SK-N-MC (cell line): ENCODE measurements around the gene COMMD3.

Experiments
- DNase-seq: peaks from one replicate; pipeline ENCODE4 v3.0.0-alpha.2; 2011; ENCODE audit warnings: low read depth, low spot score
- H3K27ac ChIP-seq: fragments of 200-600 bp; sonication (generic); 2 replicates; pipeline ENCODE4 v1.5.1; 2016; ENCODE audit warnings: mixed run types
- H3K36me3 ChIP-seq: fragments of 200-600 bp; sonication (generic); 2 replicates; pipeline ENCODE4 v1.6.1; 2017; ENCODE audit warnings: antibody characterized with exemption, low read length, mixed read lengths; ENCODE audit not compliant: insufficient read depth
- H3K4me3 ChIP-seq: fragments of 200-600 bp; sonication (generic); 2 replicates; pipeline ENCODE4 v1.5.1; 2016
- H3K9ac ChIP-seq: fragments of 200-600 bp; sonication (generic); 2 replicates; pipeline ENCODE4 v1.8.0; 2017; ENCODE audit warnings: mixed run types, mixed read lengths; ENCODE audit not compliant: insufficient read length
- H3K9me3 ChIP-seq: fragments of 200-600 bp; sonication (generic); 2 replicates; pipeline ENCODE4 v1.6.1; 2017; ENCODE audit warnings: low read depth, mild to moderate bottlenecking, antibody characterized with exemption, low read length, moderate library complexity, mixed read lengths
- EZH2 ChIP-seq: fragments of 200-600 bp; sonication (generic); IDR thresholded peaks from one replicate; pipeline ENCODE4 v1.6.1; 2017; ENCODE audit warnings: antibody characterized with exemption
- FOXP2 ChIP-seq: optimal IDR thresholded peaks from 2 replicates; pipeline ENCODE3; 2011; ENCODE audit warnings: mild to moderate bottlenecking, moderate library complexity; ENCODE audit not compliant: insufficient read depth; ENCODE audit errors: extremely low read length, control extremely low read depth
- POLR2AphosphoS5 ChIP-seq: IDR thresholded peaks from 2 replicates; pipeline ENCODE4 v1.6.1; 2012; ENCODE audit warnings: mild to moderate bottlenecking, low read depth, low read length, borderline replicate concordance

The COMMD3 gene

GRCh38 chr10:22338931-22339330 is 22.7 kb downstream of the COMMD3 start:
- TF ChIP-seq EZH2 (no peak), POLR2AphosphoS5 (no peak), FOXP2 (no peak)
- H3K9ac ChIP-seq: no peak overlapping the region
- H3K4me3 ChIP-seq: peak overlapping the region; percentile 75
- DNase-seq: no peak
- H3K9me3 ChIP-seq: no peaks in the 10 kb centered on the region
- no peaks in the 10 kb centered on the region for H3K36me3 ChIP-seq
- no peak overlapping the region for H3K27ac ChIP-seq

GRCh38 chr10:22339761-22340328 is 23.7 kb downstream of the COMMD3 start:
- TF ChIP-seq EZH2 (no peak), POLR2AphosphoS5 (no peak), FOXP2 (no peak)
- Histone ChIP-seq H3K9me3 (no peaks in the 10 kb centered on the region), H3K27ac (0 out of 2 replicates have a peak overlapping the region, but pooled peaks have one; percentile 25), H3K9ac (peak overlapping the region; percentile 87), H3K4me3 (peak overlapping the region; percentile 84), H3K36me3 (no peaks in the 10 kb centered on the region)
- DNase-seq: no peak

- DNase-seq: peak; percentile 73
- peak overlapping the region; percentile 62; the same call in 1 of the 2 replicates for H3K27ac ChIP-seq
- H3K4me3 ChIP-seq: peak overlapping the region; percentile 84
- TF ChIP-seq POLR2AphosphoS5 (peak; percentile 63), EZH2 (no peak), FOXP2 (no peak)
- H3K9me3 ChIP-seq: no peaks in the 10 kb centered on the region
- H3K9ac ChIP-seq: peak overlapping the region; percentile 87
- no peaks in the 10 kb centered on the region for H3K36me3 ChIP-seq
Measured at GRCh38 chr10:22340329-22341189, 24.4 kb downstream of the COMMD3 start.

- Histone ChIP-seq H3K4me3 (peak overlapping the region; percentile 84), H3K9ac (peak overlapping the region; percentile 87), H3K9me3 (no peaks in the 10 kb centered on the region), H3K27ac (no peak overlapping the region), H3K36me3 (no peaks in the 10 kb centered on the region)
- TF ChIP-seq POLR2AphosphoS5 (no peak), EZH2 (no peak), FOXP2 (no peak)
- DNase-seq: no peak
Measured at GRCh38 chr10:22341190-22341925, 25.2 kb downstream of the COMMD3 start.

- DNase-seq: no peak
- TF ChIP-seq EZH2 (no peak), POLR2AphosphoS5 (no peak), FOXP2 (no peak)
- Histone ChIP-seq H3K9me3 (no peaks in the 10 kb centered on the region), H3K27ac (no peak overlapping the region), H3K9ac (no peak overlapping the region), H3K36me3 (no peaks in the 10 kb centered on the region), H3K4me3 (no peak overlapping the region)
Measured at GRCh38 chr10:22341926-22342196, 25.7 kb downstream of the COMMD3 start.

- H3K27ac ChIP-seq: no peak overlapping the region
- TF ChIP-seq EZH2: no peak
- TF ChIP-seq FOXP2: no peak
- no peak for TF ChIP-seq POLR2AphosphoS5
- no peaks in the 10 kb centered on the region for H3K36me3 ChIP-seq
- H3K9me3 ChIP-seq: no peaks in the 10 kb centered on the region
- no peak overlapping the region for H3K9ac ChIP-seq
- H3K4me3 ChIP-seq: no peak overlapping the region
- no peak for DNase-seq
Measured at GRCh38 chr10:22342421-22342820, 26.2 kb downstream of the COMMD3 start.

- Histone ChIP-seq H3K9me3 (no peaks in the 10 kb centered on the region), H3K4me3 (no peak overlapping the region), H3K36me3 (no peaks in the 10 kb centered on the region), H3K9ac (no peak overlapping the region), H3K27ac (no peak overlapping the region)
- TF ChIP-seq FOXP2: no peak
- no peak for TF ChIP-seq POLR2AphosphoS5
- TF ChIP-seq EZH2: no peak
- no peak for DNase-seq
Measured at GRCh38 chr10:22343731-22344130, 27.5 kb downstream of the COMMD3 start.

GRCh38 chr10:22344249-22344648 is 28.1 kb downstream of the COMMD3 start:
- no peaks in the 10 kb centered on the region for H3K9me3 ChIP-seq
- no peaks in the 10 kb centered on the region for H3K36me3 ChIP-seq
- DNase-seq: no peak
- no peak overlapping the region for H3K9ac ChIP-seq
- no peak overlapping the region for H3K4me3 ChIP-seq
- H3K27ac ChIP-seq: no peak overlapping the region
- no peak for TF ChIP-seq POLR2AphosphoS5
- TF ChIP-seq EZH2: no peak
- no peak for TF ChIP-seq FOXP2
